AG04449 (cell line): ENCODE data around the gene USH1C.

Source experiments
- CTCF ChIA-PET: fragments of 350-600 bp; formaldehyde crosslinking; extraction: SDS; loops from one replicate; lab custom pipeline; 2021; ENCODE audit warnings: antibody characterized with exemption; lab: Yijun Ruan, JAX
- POLR2A ChIA-PET: fragments of 400-600, 350-600 bp; formaldehyde crosslinking; extraction: SDS; loops from one replicate; lab custom pipeline; 2020; ENCODE audit warnings: antibody characterized with exemption, inconsistent platforms; lab: Yijun Ruan, JAX
- DNase-seq: peaks from one replicate; pipeline ENCODE4 v3.0.0-alpha.2; 2010; ENCODE audit warnings: low read depth, low spot score
- H3K4me3 ChIP-seq: 2 replicates; pipeline ENCODE4 v1.5.1; 2011; ENCODE audit warnings: low read depth, mild to moderate bottlenecking, control low read depth, low read length
- CTCF ChIP-seq: IDR thresholded peaks from one replicate; pipeline ENCODE4 v1.5.1; 2011; ENCODE audit warnings: mild to moderate bottlenecking, moderate library complexity, low read length, control low read depth, inconsistent platforms; ENCODE audit not compliant: insufficient read depth; ENCODE audit errors: missing control alignments

USH1C gene

GRCh38 chr11:17476317-17477083 lies 67.7 kb downstream of the USH1C start, which contains the start of gene ABCC8:
TSS of gene ABCC8 (minus strand) at chr11:17476845. CDS start at chr11:17476776, 69 bp downstream.
- CTCF ChIA-PET = no interaction called here

GRCh38 chr11:17475666-17476316 lies 68.4 kb downstream of the USH1C start:
- ChIA-PET POLR2A (interaction anchor here (0.6 kb wide), 1 partner anchor 124 kb away, joined by 4 read pairs; no protein-coding TSS in a partner anchor), CTCF (no interaction called here)
- no peak for DNase-seq
- H3K4me3 ChIP-seq = no peak overlapping the region
- TF ChIP-seq CTCF = no peak

More at GRCh38 chr11:17476317-17477083, 67.7 kb downstream of the USH1C start, which contains the start of gene ABCC8:
- POLR2A ChIA-PET = interaction anchor here (0.6 kb wide), 1 partner anchor 124 kb away, joined by 4 read pairs; no protein-coding TSS in a partner anchor
- H3K4me3 ChIP-seq = no peak within 1 kb of the TSS
- no peak for DNase-seq
- no peak for TF ChIP-seq CTCF

- DNase-seq = no peak
- ChIA-PET CTCF (no interaction called here), POLR2A (no interaction called here)
- peak; percentile 12 for TF ChIP-seq CTCF
- H3K4me3 ChIP-seq = no peak overlapping the region
Measured at GRCh38 chr11:17473071-17473744, 71.0 kb downstream of the USH1C start.

GRCh38 chr11:17472467-17472866 lies 71.7 kb downstream of the USH1C start:
- TF ChIP-seq CTCF = no peak
- ChIA-PET CTCF (interaction anchor here (0.6 kb wide), 1 partner anchor 120 kb away, joined by 3 read pairs; no protein-coding TSS in a partner anchor), POLR2A (interaction anchor here (0.6 kb wide), 1 partner anchor 538 kb away, joined by 4 read pairs; no protein-coding TSS in a partner anchor)
- DNase-seq = no peak
- H3K4me3 ChIP-seq = no peak overlapping the region

- TF ChIP-seq CTCF = no peak
- no peak overlapping the region for H3K4me3 ChIP-seq
- ChIA-PET POLR2A (no interaction called here), CTCF (no interaction called here)
- DNase-seq = no peak
Measured at GRCh38 chr11:17471501-17471900, 72.7 kb downstream of the USH1C start.

- POLR2A ChIA-PET = no interaction called here
- CTCF ChIA-PET = no interaction called here
- H3K4me3 ChIP-seq = no peak overlapping the region
- no peak for TF ChIP-seq CTCF
- no peak for DNase-seq
Measured at GRCh38 chr11:17469998-17470397, 74.2 kb downstream of the USH1C start.
